ENCODE results near the gene MPPED1. TPM values are rescaled to one million over a fixed set of nuclear protein-coding genes. Genes with fewer than 3 reads are reported as not detected.

The MPPED1 gene
- total and polyA plus RNA-seq, 4 donors = 0.89 to 6.5 (median 4.1) TPM

- no peak overlapping the region for H3K27ac ChIP-seq (ENCODE audit: low read depth in 1 of 2, low read length in 2 of 2)
- no peaks in the 10 kb centered on the region for H3K9me3 ChIP-seq (ENCODE audit: control insufficient read depth in 4 of 4, low read length in 3 of 4)
- H3K4me1 ChIP-seq (ENCODE audit: control insufficient read depth in 4 of 4, insufficient read depth in 4 of 4, low read length in 3 of 4) = no peaks in the 10 kb centered on the region
- H3K4me3 ChIP-seq (ENCODE audit: low read depth in 1 of 3, low read length in 3 of 3) = no peak overlapping the region
- 64% methylated on average over 13 of the region's 13 CpGs for WGBS
- H3K36me3 ChIP-seq (ENCODE audit: control insufficient read depth in 4 of 4, insufficient read depth in 3 of 4, low read depth in 1 of 4, low read length in 3 of 4) = no peaks in the 10 kb centered on the region
- DNase-seq (ENCODE audit: low spot score) = no peak
- H3K9ac ChIP-seq (ENCODE audit: low read depth in 1 of 2, low read length in 2 of 2) = no peak overlapping the region
- TF ChIP-seq REST (IDR thresholded peaks at IDR 0.05) (no peak), FOXA1 (IDR thresholded peaks at IDR 0.05) (no peak), ZBTB33 (IDR thresholded peaks at IDR 0.05) (no peak), NR2F2 (IDR thresholded peaks at IDR 0.05) (no peak), CTCF (IDR thresholded peaks at IDR 0.05; ENCODE audit: low read depth, low read length, missing input control) (no peak), JUND (IDR thresholded peaks at IDR 0.05) (no peak), TAF1 (conservative IDR thresholded peaks at IDR 0.05) (no peak), RXRA (IDR thresholded peaks at IDR 0.05) (no peak), HNF4G (IDR thresholded peaks at IDR 0.05) (no peak), FOXA2 (IDR thresholded peaks at IDR 0.05) (no peak), GABPA (IDR thresholded peaks at IDR 0.05 in 1 of 2, conservative IDR thresholded peaks at IDR 0.05 in 1 of 2) (no peak)
- H3K27me3 ChIP-seq (ENCODE audit: control insufficient read depth in 4 of 4, insufficient read depth in 4 of 4, low read length in 3 of 4) = no peaks in the 10 kb centered on the region
These were observed 104.1 kb downstream of the MPPED1 start for GRCh38 chr22:43515902-43516301.

- no peak overlapping the region for H3K4me3 ChIP-seq (ENCODE audit: low read depth in 1 of 3, low read length in 3 of 3)
- no peak overlapping the region for H3K27ac ChIP-seq (ENCODE audit: low read depth in 1 of 2, low read length in 2 of 2)
- no peak for DNase-seq (ENCODE audit: low spot score)
- no peaks in the 10 kb centered on the region for H3K9me3 ChIP-seq (ENCODE audit: control insufficient read depth in 4 of 4, low read length in 3 of 4)
- no peak overlapping the region for H3K9ac ChIP-seq (ENCODE audit: low read depth in 1 of 2, low read length in 2 of 2)
- no peaks in the 10 kb centered on the region for H3K27me3 ChIP-seq (ENCODE audit: control insufficient read depth in 4 of 4, insufficient read depth in 4 of 4, low read length in 3 of 4)
- H3K36me3 ChIP-seq (ENCODE audit: control insufficient read depth in 4 of 4, insufficient read depth in 3 of 4, low read depth in 1 of 4, low read length in 3 of 4) = no peaks in the 10 kb centered on the region
- H3K4me1 ChIP-seq (ENCODE audit: control insufficient read depth in 4 of 4, insufficient read depth in 4 of 4, low read length in 3 of 4) = no peaks in the 10 kb centered on the region
- WGBS = 78% methylated on average over 14 of the region's 14 CpGs
- TF ChIP-seq HNF4G (IDR thresholded peaks at IDR 0.05) = no peak
- no peak for TF ChIP-seq ZBTB33 (IDR thresholded peaks at IDR 0.05)
- TF ChIP-seq TAF1 (conservative IDR thresholded peaks at IDR 0.05) = no peak
- TF ChIP-seq FOXA2 (IDR thresholded peaks at IDR 0.05) = no peak
- TF ChIP-seq GABPA (IDR thresholded peaks at IDR 0.05 in 1 of 2, conservative IDR thresholded peaks at IDR 0.05 in 1 of 2) = no peak
- TF ChIP-seq NR2F2 (IDR thresholded peaks at IDR 0.05) = no peak
- TF ChIP-seq FOXA1 (IDR thresholded peaks at IDR 0.05) = no peak
- TF ChIP-seq JUND (IDR thresholded peaks at IDR 0.05) = no peak
- TF ChIP-seq ATF3 (IDR thresholded peaks at IDR 0.05) = no peak
- no peak for TF ChIP-seq MAX (IDR thresholded peaks at IDR 0.05)
These were observed 104.6 kb downstream of the MPPED1 start for GRCh38 chr22:43516386-43516785.

All from liver (tissue), 9 donors.